Stimulated activated CD8-positive, alpha-beta memory T cell treated with anti-CD3 and anti-CD28 coated beads, Interleukin-15, amount 100 ng/mL, for 48 hours (primary cell): ENCODE data around the gene SNAP29.
"Not testable (repeated sequence)": the region's sequence is repeated elsewhere in the genome, so short reads cannot be mapped to it uniquely, and the experiment has no call there.

ENCODE experiments used
- DNase-seq, 2 donors: peaks; one replicate each; pipeline ENCODE4 v3.0.0-alpha.2; 2020; ENCODE audit warnings: low read depth in 2 of 2

The SNAP29 gene

DNA sequence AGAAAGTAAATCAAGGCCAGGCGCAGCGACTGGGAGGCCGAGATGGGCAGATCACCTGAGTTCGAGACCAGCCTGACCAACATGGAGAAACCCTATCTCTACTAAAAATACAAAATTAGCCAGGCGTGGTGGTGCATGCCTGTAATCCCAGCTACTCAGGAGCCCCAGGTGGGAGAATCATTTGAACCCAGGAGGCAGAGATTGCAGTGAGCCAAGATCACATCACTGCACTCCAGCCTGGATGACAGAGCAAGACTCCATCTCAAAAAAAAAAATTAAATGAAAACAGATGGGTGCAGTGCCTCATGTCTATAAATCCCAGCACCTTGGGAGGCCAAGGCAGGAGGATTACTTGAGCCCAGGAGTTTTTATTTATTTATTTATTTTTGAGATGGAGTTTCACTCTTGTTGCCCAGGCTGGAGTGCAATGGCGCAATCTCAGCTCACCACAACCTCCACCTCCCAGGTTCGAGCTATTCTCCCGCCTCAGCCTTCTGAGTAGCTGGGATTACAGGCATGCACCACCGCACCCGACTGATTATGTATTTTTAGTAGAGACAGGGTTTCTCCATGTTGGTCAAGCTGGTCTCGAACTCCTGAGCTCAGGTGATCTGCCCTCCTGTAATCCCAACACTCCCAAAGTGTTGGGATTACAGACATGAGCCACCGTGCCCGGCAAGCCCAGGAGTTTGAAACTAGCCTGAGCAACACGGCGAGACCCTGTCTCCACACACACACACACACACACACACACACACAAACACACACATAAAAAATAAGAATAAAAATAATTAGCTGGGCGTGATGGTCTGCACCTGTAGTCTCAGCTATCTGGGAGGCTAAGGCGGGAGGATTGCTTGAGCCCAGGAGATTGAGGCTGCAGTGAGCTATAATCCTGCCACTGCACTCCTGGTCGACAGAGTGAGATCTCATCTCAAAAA lies 42.6 kb downstream of the SNAP29 start:
- DNase-seq = not testable (repeated sequence)

DNA sequence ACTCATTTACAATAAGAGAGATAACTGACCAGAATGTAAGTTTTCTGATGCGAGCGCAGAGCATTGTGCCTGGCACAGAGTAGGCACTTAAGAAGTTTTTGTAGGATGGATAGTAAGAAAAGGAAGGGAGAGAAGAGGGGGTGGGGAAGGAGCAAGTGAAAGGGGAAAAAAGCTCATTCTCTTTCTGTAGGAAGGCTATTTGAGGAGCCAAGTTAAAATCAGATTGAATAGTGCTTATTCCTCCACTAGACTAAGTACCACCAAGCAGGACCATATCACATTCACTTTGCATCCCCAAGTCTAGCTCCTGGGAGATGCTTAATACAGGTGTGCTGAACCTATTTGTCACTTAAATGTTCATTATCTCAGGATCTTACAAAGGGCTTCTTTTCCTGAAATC lies 44.3 kb downstream of the SNAP29 start:
- no peak for DNase-seq

DNA sequence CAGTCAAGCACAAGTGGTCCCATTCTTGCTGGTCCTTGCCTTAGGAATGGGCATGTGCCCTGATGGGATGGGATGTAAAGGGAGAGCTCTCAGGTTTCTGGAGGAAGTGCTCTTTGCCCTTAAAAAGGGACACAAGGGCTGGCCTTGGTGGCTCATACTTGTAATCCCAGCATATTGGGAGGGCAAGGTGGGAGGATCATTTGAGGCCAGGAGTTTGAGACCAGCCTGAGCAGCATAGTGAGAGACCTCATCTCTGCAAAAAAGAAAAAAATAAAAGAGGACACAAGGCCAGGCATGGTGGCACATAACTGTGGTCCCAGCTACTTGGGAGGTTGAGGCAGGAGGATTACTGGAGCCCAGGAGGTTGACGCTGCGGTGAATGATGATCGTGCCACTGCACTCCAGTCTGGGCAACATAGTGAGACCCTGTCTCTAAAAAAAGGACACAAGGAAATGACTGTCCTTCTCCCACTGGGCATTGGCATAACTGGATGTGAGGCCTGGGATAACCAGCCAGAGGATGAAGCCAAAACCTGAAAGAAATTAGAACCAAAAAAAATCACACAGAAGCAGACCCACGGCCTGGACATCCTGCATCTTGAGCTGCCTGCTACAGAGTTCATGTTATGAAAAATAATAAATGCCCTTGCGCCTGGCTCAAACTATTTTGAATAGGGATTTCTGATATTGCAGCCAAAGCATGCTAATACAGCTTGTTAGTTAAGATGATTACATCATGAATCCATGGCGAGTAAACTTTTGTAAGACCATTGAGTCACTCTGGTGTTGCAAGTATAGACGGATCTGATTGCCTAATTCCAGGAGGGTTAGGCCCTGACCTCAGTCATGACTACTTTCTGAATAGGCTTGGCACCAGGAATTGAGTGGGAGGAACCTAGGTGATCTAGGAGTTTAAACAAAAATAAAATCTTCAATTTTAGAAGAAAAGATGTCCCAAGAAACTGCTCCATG lies 45.5 kb downstream of the SNAP29 start:
- no peak for DNase-seq

DNA sequence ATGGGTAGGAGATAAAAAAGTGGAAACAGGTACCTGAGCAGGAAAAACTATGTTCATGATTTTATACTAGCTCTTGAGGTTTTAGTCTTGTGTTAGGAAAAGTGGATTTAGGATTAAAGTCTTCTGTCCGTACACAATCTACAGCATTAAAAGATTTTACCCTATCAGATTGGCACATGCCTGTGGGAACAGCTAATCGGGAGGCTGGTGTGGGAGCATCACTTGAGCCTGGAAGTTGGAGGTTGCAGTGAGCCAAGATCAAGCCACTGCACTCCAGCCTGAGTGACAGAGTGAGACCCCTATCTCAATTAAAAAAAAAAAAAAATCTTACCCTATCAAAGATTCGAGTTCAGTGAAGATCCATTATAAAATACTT lies 46.2 kb downstream of the SNAP29 start:
- DNase-seq = no peak

DNA sequence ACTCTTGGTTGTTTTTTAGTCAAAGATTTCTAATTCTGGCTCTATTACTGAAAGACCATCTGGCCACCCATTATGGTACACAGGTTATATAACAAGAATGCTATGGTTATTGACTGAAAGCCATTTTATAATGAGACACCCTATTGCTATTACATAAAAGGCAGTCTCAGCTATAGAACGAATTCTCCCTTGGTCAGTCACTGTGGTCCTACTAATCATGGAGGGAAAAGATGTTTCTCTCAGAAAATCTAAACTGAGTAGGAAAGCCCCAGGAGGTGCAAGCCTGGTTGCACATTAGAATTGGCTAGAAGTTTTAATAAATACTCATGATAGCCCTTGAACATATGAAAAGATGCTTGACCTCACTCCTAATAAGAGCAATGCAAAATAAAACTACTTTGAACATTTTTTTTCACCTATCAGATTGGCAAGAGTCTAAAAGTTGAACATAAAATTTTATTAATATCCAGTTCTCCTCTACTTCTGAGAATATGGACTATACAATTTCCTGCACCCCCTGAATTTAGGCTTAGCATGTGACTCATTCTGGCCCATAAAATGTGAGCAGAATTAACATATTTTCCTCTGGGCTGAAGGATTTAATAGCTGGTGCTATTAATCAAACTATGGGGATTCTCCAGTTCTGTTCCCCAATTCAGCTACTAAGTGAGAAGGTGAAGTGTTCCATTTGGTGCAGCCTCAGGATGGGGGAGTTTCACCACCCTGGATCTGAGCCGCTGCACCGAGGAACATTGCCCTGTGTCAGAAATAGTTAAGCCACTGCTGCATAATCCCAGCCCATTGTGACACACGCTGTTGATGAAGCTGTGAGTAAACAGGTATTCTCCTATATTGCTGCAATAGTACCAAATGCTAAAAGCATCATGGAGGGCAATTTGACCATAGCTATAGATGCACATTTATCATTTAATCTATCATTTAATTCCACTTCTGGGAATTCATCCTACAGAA lies 46.9 kb downstream of the SNAP29 start:
- DNase-seq = no peak

DNA sequence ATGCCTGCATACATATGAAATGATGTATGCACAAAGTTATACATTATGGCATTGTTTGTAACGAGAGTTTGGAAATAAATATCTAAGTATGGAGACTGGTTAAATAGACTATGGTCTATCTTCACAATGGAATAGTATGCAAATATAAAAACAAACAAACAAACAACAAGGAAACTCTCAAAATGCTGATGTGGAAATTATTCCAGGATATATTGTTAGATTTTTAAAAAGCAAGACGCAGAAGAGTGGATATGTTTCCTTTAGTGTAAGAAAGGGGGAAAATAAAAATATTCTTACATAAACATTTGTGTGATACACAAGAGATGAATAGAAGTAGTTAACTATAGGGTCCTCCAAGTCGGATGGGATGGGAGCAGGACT lies 47.6 kb downstream of the SNAP29 start:
- no peak for DNase-seq

DNA sequence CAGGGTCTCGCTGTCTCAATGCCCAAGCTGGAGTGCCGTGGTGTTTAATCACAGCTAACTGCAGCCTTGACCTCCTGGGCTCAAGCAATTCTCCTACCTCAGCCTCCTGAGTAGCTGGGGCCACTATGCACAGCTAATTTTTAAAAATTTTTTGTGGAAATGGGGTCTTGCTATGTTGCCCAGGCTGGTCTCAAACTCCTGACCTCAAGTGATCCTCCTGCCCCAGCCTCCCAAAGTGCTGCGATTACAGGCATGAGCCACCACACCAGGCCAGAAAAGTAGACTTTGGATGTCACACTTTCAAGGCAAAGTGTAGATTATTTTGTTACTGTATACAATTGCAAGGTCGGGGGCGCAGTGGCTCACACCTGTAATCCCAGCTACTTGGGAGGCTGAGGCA lies 49.9 kb downstream of the SNAP29 start:
- not testable (repeated sequence) for DNase-seq

DNA sequence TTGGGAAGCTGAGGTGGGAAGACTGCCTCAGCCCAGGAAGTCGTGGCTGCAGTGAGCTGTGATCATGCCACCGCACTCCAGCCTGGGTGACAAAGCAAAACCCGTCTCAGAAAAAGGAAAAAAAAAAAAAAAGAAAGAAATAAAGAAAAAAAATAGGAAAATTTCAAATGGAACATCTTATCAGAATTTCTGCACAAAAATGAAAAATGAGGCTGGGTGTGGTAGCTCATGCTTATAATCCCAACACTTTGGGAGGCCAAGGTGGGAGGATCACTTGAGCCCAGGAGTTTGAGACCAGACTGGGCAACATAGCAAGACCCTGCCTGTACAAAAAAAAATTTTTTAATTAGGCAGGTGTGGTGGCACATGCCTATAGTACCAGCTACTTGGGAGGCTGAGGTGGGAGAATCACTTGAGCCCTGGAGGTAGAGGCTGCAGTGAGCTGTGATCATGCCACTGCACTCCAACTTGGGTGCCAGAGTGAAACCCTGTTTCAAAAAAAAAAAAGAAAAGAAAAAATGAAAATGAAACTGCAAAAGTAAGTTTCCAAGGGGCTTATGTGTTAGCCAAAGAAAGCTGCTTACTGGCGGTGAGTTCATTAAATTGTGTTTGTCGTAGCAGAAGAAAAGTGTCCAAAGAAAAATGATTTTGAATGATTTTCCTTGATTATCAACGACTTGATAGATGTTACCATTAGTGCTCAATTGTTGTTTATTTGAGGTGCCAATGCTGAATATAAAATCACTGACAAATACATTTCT lies 50.9 kb downstream of the SNAP29 start:
- DNase-seq = no peak

DNA sequence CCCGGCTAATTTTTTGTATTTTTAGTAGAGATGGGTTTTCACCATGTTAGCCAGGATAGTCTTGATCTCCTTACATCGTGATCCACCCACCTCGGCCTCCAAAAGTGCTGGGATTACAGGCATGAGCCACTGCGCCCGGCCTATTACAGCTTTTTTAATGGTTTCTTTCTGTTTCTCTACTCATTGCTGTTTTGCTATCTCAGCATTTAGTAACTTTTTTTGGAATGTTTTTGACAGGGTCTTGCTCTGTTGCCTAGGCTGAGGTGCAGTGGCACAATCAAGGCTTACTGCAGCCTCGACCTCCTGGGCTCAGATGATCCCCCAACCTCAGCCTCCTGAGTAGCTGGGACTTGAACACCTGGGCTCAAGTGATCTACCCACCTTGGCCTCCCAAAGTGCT lies 53.7 kb downstream of the SNAP29 start:
- no peak for DNase-seq

DNA sequence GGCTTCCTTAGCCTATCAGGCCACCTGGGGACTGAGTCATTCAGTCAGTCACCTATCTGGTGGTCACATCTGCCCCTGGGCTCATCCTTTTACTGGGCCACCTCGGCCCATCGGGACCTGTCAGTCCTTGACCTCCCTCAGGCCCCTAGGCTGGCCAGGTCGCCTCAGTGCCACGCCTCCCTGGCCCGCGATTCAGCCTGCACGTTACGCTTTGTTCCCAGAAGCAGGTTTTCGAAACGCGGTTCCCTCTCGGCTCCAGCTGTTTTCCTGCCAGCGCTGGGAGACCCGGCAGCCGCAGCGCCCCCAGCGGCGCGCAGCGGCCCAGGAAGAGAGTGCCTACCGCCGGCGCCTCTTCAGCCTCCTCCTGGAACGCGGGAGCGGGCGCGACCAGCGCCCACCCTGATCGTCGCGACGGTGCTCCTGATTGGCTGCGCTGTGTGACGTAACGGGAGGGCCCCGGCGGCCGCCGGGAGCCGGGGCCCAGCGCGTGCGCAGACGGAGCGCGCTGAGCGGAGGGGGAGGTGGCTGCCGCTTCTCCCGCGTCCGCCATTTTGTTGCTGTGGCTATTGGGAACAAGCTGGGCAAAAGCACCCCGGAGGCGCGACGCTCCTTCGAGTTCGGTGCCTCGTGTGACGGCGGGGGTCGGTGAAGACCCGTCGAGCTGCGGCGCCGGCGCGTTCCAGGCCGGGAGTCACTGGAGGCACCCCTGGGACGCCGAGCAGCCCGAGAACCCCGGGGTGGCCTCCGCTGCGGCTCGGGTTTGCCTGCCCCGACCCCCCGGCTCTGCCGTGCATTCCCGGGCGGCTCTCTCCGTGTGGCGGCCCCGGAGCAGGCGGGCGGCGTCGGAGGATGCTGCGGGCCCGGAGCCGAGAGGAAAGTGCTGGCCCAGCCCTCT lies 58.4 kb downstream of the SNAP29 start, which contains the start of gene CRKL:
Gene CRKL, plus strand, starts transcription at position 492 of the 895 bp plus-strand sequence. CDS start 528 bp downstream, outside the sequence.
- DNase-seq = peak; percentile 96 to 97

DNA sequence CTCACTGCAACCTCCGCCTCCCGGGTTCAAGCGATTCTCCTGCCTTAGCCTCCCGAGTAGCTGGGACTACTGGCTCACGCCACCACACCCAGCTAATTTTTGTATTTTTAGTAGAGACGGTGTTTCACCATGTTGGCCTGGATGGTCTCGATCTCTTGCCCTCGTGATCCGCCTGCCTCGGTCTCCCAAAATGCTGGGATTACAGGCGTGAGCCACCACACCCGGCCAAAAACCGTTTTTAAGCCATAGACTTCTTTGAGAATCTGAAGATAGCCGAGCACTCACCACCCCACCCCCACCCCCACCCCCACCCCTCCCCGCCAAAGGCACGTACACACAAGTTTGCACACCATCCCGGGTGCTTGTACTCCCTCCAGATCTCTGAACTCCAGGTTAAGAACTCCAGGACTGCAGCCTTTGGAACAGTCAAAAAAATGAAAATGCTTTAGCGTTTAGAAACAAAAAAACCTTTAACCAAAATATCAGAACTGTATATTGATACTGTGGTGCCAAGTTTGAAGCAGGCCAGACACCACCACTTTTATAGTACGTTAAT lies 59.9 kb downstream of the SNAP29 start:
- DNase-seq = no peak

DNA sequence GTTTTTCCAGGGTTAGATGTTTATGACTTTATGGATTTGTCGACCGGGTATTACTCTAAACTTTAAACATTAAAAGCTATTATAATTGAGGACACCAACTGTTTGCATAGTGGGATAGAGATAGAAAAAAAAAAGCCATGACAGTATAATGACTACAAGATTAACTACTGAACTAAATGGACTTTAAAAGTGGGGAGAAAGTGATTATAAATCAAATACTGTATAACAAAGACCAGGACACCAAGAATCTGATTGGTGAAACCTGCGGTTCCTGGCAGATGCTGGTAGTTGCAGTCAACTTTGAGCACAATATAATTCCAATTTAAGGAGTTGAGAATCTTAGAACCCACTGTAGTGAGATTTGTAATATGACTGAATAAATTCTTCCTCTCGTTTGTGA lies 60.9 kb downstream of the SNAP29 start:
- no peak for DNase-seq

DNA sequence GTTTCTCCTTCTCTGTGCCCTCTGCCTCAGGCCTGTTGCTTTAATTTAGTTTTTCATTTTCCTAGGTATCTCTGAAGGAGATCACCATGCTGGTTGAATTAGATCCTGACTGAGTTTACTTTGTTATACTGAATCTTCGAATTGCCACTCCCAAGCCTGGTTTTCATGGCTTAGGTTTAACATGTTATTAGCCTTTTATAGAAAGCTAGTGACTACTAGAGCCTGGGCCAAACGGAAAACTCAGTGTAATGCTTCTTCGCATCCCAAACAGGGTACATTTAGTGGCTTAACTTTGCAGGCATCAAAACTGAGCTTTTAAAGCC lies 62.0 kb downstream of the SNAP29 start:
- DNase-seq = no peak

DNA sequence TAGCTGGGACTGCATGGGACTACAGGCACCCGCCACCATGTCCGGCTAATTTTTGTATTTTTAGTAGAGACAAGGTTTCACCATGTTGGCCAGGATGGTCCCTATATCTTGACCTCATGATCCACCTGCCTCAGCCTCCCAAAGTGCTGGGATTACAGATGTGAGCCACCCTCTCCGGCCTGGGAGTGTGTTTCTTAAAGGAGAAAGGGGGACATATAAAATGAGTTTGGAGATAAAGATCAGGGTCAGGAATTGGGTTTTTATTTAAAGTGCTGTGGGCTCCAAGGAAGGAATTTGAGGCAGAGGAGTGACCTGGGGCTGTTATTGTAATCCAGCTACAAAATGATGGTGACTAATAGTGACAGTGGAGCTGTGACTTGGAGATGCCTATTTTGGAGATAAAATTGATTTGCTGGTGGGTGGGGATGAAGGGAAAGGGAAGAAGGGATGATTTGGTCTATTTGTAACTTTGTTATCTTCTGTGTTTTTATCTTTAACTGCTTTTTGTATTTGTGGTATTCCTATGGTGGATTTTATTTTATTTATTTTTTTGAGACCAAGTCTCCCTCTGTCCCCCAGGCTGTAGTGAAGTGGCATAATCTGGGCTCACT lies 63.4 kb downstream of the SNAP29 start:
- DNase-seq = no peak

DNA sequence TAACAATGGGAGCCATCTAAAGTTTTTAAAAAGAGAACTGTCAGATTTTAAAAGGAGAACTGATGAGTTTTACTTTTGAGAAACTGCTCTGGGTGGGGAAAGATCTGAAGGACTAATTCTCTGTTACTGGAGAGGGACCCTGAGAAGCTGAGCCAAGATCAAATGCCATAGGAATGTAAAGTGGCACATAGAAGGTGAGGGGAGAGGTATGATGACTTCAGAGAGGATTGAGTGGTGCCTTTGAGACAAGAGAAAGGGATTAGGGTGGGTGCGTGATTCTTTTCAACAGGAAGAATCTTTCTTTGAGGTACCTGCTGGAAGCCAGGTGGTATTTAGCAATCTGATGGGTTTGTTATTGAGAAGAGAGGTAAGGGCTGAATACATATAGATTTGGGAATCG lies 67.4 kb downstream of the SNAP29 start:
- no peak for DNase-seq

DNA sequence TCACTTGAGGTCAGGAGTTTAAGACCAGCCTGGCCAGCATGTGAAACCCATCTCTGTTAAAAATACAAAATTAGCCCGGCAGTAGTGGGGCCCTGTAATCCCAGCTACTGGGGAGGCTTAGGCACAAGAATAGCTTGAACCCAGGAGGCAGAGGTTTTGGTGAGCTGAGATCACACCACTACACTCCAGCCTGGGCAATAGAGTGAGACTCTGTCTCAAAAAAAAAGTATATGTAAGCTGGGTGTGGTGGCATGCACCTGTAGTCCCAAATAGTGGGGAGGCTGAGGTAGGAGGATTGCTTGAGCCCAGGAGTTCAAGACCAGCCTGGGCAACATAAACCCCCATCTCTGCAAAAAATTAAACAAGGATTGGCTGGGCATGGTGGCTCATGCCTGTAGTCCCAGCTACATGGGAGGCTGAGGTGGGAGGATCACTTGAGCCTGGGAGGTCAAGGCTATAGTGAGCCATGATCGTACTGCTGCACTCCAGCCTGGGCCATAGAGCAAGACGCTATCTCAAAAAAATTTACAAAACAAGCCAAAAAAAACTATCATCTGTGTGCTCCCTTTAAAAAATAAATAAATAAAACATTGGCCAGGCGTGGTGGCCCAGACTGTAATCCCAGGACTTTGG lies 69.2 kb downstream of the SNAP29 start:
- DNase-seq = no peak

DNA sequence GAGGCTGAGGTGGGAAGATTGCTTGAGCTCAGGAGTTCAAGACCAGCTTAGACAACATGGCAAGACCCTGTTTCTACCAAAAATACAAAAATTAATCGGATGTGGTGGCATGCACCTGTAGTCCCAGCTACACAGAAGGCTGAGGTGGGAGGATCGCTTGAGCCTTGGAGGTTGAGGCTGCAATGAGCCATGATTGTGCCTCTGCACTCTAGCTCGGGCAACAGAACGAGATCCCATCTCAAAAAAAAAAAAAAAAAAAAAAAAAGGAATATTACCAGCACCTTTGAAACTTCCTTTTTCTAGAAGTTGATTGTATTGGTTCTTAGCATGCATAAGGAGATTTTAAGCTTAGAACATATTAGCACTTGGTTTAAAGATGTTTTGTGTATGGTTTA lies 69.8 kb downstream of the SNAP29 start:
- no peak for DNase-seq

DNA sequence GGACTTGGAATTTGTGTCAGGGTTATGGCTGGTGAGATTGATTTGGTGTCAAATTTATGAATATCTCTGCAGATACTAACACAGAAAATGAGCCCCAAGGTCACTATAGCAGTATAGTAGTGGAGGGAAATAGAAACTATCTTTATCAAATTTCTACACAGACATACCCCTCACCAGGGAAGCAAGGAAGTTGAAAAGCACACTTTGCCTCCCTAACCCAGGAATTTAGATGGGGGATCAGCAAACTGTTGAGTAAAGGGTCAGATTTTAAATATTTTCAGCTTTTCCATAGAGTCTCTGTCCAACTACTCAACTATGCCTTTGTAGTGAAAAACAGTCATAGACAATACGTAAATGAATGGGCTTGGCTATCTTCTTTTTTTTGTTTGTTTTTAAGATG lies 71.2 kb downstream of the SNAP29 start:
- DNase-seq = no peak
